Mammary epithelial cell (primary cell): ENCODE data around the gene FBRS.

Source experiments
- EZH2 ChIP-seq: IDR thresholded peaks from 2 replicates; pipeline ENCODE4 v1.6.1; 2012; ENCODE audit warnings: low read length, inconsistent platforms, borderline replicate concordance
- TF ChIP-seq, protein P1 (sequence below), 2 donors: IDR thresholded peaks in 1 of 2; conservative IDR thresholded peaks in 1 of 2; 2 replicates each; pipeline ENCODE4 v1.5.1; 2011 to 2012; ENCODE audit warnings: inconsistent platforms in 2 of 2, low read length in 2 of 2, mild to moderate bottlenecking in 2 of 2, control low read depth in 1 of 2, low read depth in 1 of 2; ENCODE audit not compliant: insufficient read depth in 1 of 2; ENCODE audit errors: extremely low read depth in 1 of 2

DNA sequence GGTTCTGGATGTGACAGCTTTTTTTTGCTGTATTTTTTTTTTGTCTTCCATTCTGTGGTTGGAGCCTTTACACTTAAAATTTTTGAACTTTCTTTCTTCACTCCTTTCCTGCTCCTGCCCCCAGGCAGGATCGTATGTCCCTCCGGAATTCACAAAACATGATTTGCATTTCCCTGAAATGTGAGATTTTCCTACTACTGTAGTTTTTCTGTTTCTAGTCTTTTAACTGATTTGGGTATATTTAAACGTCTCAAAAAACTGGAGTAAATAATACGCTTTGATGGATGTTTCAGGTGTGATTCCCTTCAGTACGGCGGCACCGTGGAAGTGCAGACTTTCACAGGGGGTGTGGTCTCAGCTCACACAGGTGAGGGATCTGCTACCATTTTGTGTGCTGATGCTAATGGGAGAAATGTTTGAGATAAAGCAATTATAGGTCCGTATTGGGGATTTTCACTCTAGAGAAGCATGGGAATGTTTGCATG lies 41.4 kb downstream of the FBRS start:
- TF ChIP-seq, protein P1, sequence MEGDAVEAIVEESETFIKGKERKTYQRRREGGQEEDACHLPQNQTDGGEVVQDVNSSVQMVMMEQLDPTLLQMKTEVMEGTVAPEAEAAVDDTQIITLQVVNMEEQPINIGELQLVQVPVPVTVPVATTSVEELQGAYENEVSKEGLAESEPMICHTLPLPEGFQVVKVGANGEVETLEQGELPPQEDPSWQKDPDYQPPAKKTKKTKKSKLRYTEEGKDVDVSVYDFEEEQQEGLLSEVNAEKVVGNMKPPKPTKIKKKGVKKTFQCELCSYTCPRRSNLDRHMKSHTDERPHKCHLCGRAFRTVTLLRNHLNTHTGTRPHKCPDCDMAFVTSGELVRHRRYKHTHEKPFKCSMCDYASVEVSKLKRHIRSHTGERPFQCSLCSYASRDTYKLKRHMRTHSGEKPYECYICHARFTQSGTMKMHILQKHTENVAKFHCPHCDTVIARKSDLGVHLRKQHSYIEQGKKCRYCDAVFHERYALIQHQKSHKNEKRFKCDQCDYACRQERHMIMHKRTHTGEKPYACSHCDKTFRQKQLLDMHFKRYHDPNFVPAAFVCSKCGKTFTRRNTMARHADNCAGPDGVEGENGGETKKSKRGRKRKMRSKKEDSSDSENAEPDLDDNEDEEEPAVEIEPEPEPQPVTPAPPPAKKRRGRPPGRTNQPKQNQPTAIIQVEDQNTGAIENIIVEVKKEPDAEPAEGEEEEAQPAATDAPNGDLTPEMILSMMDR (conservative IDR thresholded peaks at IDR 0.05 in 1 of 2, IDR thresholded peaks at IDR 0.05 in 1 of 2; ENCODE audit: extremely low read depth in 1 of 2, insufficient read depth in 1 of 2, low read depth in 1 of 2, low read length in 2 of 2): no peak
- TF ChIP-seq EZH2: no peak
